ENCODE measurements around the gene PDZD11. TPM values are rescaled to one million over a fixed set of nuclear protein-coding genes. Genes with fewer than 3 reads are reported as not detected.
"Not testable (repeated sequence)": the region's sequence is repeated elsewhere in the genome, so short reads cannot be mapped to it uniquely, and the experiment has no call there.

PDZD11 gene
- total and polyA plus RNA-seq, 12 donors, result 24.4 to 97.7 (median 46.2) TPM

GRCh38 chrX:70253377-70254062, 36.2 kb downstream of the PDZD11 start:
- DNase-seq, result no peak
- no peak overlapping the region for H3K27ac ChIP-seq
- no peaks in the 10 kb centered on the region for H3K4me1 ChIP-seq (replicated peaks in 1 of 2)
- intact Hi-C loops (cut with DNase I), result no loop called here
- no peak overlapping the region for H3K4me3 ChIP-seq
- WGBS, 4 donors, result 65 to 93% (median 76%) methylated on average over 3 of the region's 3 CpGs
- H3K36me3 ChIP-seq (replicated peaks in 1 of 2), result no peaks in the 10 kb centered on the region
- TF ChIP-seq CTCF (IDR thresholded peaks at IDR 0.05), result no peak
- TF ChIP-seq POLR2A (IDR thresholded peaks at IDR 0.05), result no peak
- peaks cover 5% of the 10 kb centered on the region for H3K27me3 ChIP-seq
- H3K9me3 ChIP-seq (replicated peaks in 1 of 3), result no peaks in the 10 kb centered on the region

DNA sequence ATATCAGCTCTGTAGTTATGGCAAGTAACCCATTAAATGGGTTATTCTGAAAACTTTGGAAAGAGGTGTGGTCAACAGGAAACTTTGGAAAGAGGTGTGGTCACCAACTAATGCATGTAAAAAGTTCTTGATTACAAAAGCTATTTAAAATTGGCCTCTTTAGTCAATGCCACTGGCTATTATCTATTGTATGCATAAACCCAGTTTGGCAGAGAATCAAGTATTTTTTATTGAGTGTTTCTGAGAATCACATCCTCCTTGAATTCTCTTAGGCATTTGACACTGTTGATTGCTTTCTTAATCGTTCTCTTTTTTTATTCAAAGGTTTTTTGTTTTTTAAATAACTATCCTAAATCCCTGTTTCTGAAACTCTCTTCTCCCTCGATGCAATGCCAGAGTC, 37.2 kb downstream of the PDZD11 start:
- TF ChIP-seq POLR2A (IDR thresholded peaks at IDR 0.05), result no peak
- no peak for TF ChIP-seq CTCF (IDR thresholded peaks at IDR 0.05)
- DNase-seq, result no peak
- intact Hi-C loops (cut with DNase I), result no loop called here
- WGBS, 4 donors, result 54 to 69% (median 59%) methylated on average over 2 of the region's 2 CpGs
- H3K9me3 ChIP-seq (replicated peaks in 1 of 3), result no peaks in the 10 kb centered on the region
- H3K36me3 ChIP-seq (replicated peaks in 1 of 2), result no peaks in the 10 kb centered on the region
- H3K4me1 ChIP-seq (replicated peaks in 1 of 2), result no peaks in the 10 kb centered on the region
- H3K27ac ChIP-seq, result no peak overlapping the region
- H3K27me3 ChIP-seq, result peaks cover 8% of the 10 kb centered on the region
- no peak overlapping the region for H3K4me3 ChIP-seq

- DNase-seq, result no peak
- H3K36me3 ChIP-seq (replicated peaks in 1 of 2), result no peaks in the 10 kb centered on the region
- TF ChIP-seq CTCF (IDR thresholded peaks at IDR 0.05), result no peak
- TF ChIP-seq POLR2A (IDR thresholded peaks at IDR 0.05), result no peak
- no peak overlapping the region for H3K4me3 ChIP-seq
- 85 to 97% (median 94%) methylated on average over 2 of the region's 2 CpGs for WGBS, 4 donors
- H3K27ac ChIP-seq, result no peak overlapping the region
- H3K27me3 ChIP-seq, result peaks cover 8% of the 10 kb centered on the region
- H3K4me1 ChIP-seq (replicated peaks in 1 of 2), result no peaks in the 10 kb centered on the region
- intact Hi-C loops (cut with DNase I), result no loop called here
- no peaks in the 10 kb centered on the region for H3K9me3 ChIP-seq (replicated peaks in 1 of 3)
Measured at GRCh38 chrX:70247252-70247651, 42.5 kb downstream of the PDZD11 start.

- Histone ChIP-seq H3K27ac (no peak overlapping the region), H3K9me3 (replicated peaks in 1 of 3) (no peaks in the 10 kb centered on the region), H3K36me3 (replicated peaks in 1 of 2) (no peaks in the 10 kb centered on the region), H3K4me3 (no peak overlapping the region), H3K27me3 (peaks cover 8% of the 10 kb centered on the region), H3K4me1 (replicated peaks in 1 of 2) (no peaks in the 10 kb centered on the region)
- TF ChIP-seq CTCF (IDR thresholded peaks at IDR 0.05), result no peak
- no peak for TF ChIP-seq POLR2A (IDR thresholded peaks at IDR 0.05)
- no peak for DNase-seq
- WGBS, 4 donors, result 64 to 77% (median 66%) methylated on average over 6 of the region's 6 CpGs
- intact Hi-C loops (cut with DNase I), result no loop called here
Measured at GRCh38 chrX:70244881-70245280, 44.8 kb downstream of the PDZD11 start.

DNA sequence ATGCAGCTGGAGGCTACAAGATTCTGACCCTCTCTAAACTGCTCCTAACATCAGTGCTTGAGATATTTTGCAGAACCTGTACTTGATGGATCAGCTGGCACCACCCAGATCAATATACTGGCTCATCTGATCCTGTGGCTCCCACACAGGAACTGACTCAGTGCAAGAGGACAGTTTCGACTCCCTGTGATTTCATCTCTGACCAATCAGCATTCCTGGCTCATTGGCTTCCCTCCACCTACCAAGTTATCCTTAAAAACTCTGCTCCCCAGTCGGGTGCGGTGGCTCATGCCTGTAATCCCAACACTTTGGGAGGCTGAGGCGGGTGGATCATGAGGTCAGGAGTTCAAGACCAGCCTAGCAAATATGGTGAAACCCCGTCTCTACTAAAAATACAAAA, 46.1 kb downstream of the PDZD11 start:
- H3K4me1 ChIP-seq (replicated peaks in 1 of 2); H3K27me3 ChIP-seq; H3K27ac ChIP-seq; H3K9me3 ChIP-seq (replicated peaks in 1 of 3); H3K36me3 ChIP-seq (replicated peaks in 1 of 2); H3K4me3 ChIP-seq; intact Hi-C loops (cut with DNase I); DNase-seq: not testable (repeated sequence)
- 77 to 79% (median 79%) methylated on average over 4 to 5 of the region's 5 CpGs for WGBS, 4 donors

Data from adrenal gland (tissue), 12 donors.